KG1 (cell line): Measurements from ENCODE around the gene TRPM2.

Experiments used
- DNase-seq: peaks from one replicate; lab custom pipeline; 2025; lab: John Stamatoyannopoulos, UW

TRPM2 gene

DNA sequence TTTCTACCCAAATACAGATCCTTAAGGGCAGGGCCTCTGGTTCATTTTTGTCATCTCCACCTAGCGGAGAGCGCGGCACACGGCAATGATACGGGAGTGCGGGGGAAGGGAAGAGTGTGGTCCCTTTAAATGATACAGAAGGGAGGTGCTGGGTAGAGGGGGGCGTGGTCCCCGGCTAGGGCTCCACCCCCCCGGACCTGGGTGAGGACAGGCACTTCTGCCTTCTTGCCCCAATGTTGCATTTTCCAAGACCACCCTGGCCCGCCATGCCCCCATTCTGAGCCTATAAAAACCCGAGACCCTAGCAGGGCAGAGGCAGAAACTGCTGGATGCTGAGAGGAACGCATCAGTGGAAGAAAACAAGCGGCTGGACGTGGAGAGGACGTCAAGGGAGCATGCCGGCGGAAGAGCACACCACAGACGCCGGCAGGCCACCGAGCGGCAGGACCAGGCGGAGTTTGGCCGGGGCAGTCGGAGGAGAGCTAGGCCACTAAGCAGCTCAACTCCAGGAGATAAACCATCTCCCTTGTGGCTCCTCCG is 131.9 kb downstream of the TRPM2 start:
- no peak for DNase-seq

DNA sequence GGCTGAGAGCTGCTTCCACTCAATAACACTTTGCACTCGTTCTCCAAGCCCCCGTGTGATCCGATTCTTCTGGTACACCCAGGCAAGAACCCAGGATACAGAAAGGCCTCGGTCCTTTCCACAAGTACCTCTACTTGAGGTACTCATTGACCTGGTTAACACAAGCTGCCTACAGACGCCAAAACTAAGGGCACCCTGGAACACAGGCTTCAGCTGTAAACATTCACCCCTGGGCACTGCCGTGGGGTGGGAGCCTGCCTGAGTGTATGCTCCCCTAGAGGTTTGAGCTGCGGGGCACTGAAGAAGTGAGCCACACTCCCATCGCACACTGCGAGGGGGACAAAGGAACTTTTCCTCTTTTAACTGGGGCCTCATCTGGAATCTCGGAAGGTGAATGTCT is 132.4 kb downstream of the TRPM2 start:
- DNase-seq = no peak

DNA sequence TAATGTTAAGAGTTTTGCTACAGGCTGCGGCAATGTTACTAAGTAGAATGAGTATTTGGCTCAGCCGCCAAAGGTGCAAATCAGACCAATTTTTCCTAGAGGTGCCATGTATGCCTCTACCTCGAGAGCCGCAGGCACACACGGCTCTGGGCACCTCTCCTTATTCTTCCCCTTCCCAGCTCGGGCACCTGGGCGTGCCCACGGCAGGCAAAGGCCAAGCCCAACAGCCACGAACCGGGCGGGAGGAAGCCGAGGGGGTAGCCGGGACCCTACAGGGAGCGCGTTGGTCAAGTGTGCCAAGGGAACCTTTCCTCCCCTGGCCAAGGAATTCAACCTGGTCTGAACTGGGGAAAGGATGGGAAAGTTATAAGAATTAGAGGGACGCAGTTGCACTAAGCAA is 132.9 kb downstream of the TRPM2 start:
- DNase-seq = no peak

DNA sequence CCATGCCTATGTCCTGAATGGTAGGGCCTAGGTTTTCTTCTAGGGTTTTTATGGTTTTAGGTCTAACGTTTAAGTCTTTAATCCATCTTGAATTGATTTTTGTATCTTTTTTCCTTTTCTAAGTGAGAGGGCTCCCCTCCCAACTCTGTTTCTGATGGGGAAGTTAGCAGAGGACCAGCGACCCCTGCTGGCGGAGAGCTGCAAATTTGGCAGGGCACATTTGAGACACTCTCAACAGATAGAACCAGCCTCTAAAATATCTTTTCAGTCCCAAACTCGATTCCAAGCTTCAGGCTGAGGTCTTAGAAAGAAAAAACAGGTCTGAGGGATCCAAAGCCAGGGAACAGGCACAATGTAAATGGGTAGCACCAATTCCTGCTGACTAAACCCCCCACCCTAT is 134.4 kb downstream of the TRPM2 start:
- DNase-seq = no peak

DNA sequence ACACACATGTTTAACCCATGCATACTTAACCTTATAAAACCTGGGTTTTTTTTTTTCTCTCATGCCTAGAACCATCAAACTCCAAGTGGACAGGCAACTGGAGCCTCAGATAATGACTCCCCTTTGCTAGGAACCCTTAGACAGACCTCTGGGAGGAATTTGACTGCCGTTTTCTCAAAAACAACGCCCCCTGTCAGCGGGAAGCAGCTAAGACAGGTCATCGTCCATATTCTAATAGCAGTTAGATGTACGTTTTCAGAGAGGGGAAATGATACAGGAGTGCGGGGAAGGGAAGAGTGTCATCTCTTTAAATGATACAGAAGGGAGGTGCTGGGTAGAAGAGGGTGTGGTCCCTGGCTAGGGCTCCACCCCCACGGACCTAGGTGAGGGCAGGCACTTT is 136.5 kb downstream of the TRPM2 start:
- DNase-seq = no peak

DNA sequence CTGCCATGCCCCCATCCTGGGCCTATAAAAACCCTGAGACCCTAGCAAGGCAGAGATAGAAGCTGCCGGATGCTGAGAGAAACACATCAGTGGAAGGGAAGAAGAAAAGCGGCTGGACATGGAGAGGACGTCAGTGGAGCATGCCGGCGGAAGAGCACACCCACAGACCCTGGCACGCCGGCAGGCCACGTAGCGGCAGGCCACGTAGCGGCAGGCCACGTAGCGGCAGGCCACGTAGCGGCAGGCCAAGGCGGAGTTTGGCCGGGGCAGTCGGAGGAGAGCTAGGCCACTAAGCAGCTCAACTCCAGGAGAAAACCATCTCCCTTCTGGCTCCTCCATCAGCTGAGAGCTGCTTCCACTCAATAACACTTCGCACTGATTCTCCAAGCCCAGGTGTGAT is 137.0 kb downstream of the TRPM2 start:
- DNase-seq = no peak

DNA sequence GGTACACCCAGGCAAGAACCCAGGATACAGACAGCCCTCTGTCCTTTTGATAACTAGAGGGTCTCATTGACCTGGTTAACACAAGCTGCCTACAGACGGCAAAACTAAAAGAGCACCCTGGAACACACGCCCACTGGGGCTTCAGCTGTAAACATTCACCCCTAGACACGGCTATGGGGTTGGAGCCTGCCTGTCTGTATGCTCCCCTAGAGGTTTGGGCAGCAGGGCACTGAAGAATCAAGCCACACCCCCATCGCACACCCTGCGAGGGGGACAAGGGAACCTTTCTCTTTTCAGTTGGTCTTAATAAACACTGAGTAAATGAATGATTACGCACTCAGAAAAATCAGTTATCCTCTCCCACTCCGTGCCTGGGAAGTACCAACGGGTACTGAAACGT is 137.4 kb downstream of the TRPM2 start:
- no peak for DNase-seq
